Neural cell (in vitro differentiated cells): Measurements from ENCODE around the gene HAO2. TPM values are rescaled to one million over a fixed set of nuclear protein-coding genes. Genes with fewer than 3 reads are reported as not detected.

Source experiments
- H2AFZ ChIP-seq: fragments of 200-600, 300-800 bp; sonication (generic), shearing (Covaris generic); 2 replicates; pipeline ENCODE4 v1.6.0; 2014; ENCODE audit warnings: low read depth, mild to moderate bottlenecking, antibody characterized with exemption, low read length, moderate library complexity
- H3F3A ChIP-seq: fragments of 200-600 bp; shearing (Covaris generic); 2 replicates; pipeline ENCODE4 v1.6.1; 2016; ENCODE audit warnings: mild to moderate bottlenecking, moderate library complexity, mixed read lengths, antibody characterized with exemption, low read length; ENCODE audit not compliant: insufficient read depth, poor library complexity, severe bottlenecking
- H3K27ac ChIP-seq: fragments of 200-600, 300-800 bp; sonication (generic), shearing (Covaris generic); 2 replicates; pipeline ENCODE4 v1.5.1; 2014; ENCODE audit warnings: mild to moderate bottlenecking, low read length, moderate library complexity
- H3K27me3 ChIP-seq: fragments of 300-800, 200-600 bp; sonication (generic), shearing (Covaris generic); 2 replicates; pipeline ENCODE4 v1.6.0; 2014; ENCODE audit warnings: mild to moderate bottlenecking, low read depth, low read length, moderate library complexity; ENCODE audit not compliant: insufficient read depth
- H3K36me3 ChIP-seq: fragments of 300-800, 200-600 bp; sonication (generic), shearing (Covaris generic); 2 replicates; pipeline ENCODE4 v1.5.1; 2014; ENCODE audit warnings: mild to moderate bottlenecking, antibody characterized with exemption, low read length, moderate library complexity; ENCODE audit not compliant: insufficient read depth
- H3K4me2 ChIP-seq: fragments of 300-800, 200-600 bp; sonication (generic), shearing (Covaris generic); 2 replicates; pipeline ENCODE4 v1.6.0; 2014; ENCODE audit warnings: mild to moderate bottlenecking, low read length
- H3K4me3 ChIP-seq: fragments of 300-800, 200-600 bp; sonication (generic), shearing (Covaris generic); 2 replicates; pipeline ENCODE4 v1.5.1; 2014; ENCODE audit warnings: mild to moderate bottlenecking, low read length, moderate library complexity
- H3K79me2 ChIP-seq: fragments of 200-600 bp; shearing (Covaris generic); replicated peaks from 2 replicates; pipeline ENCODE4 v1.6.0; 2014; ENCODE audit warnings: mild to moderate bottlenecking, low read length, moderate library complexity; ENCODE audit not compliant: insufficient read depth
- H3K9ac ChIP-seq: fragments of 300-800, 200-600 bp; sonication (generic), shearing (Covaris generic); 2 replicates; pipeline ENCODE4 v1.6.1; 2016; ENCODE audit warnings: mild to moderate bottlenecking, low read length, mixed read lengths
- H3K9me2 ChIP-seq: fragments of 200-600 bp; shearing (Covaris generic); 2 replicates; pipeline ENCODE4 v1.6.1; 2016; ENCODE audit warnings: mild to moderate bottlenecking, low read length, mixed read lengths; ENCODE audit not compliant: insufficient read depth
- H3K9me3 ChIP-seq: fragments of 200-600, 300-800 bp; sonication (generic), shearing (Covaris generic); 2 replicates; pipeline ENCODE4 v1.6.1; 2016; ENCODE audit warnings: mild to moderate bottlenecking, mixed run types, low read length, moderate library complexity, mixed read lengths
- H4K20me1 ChIP-seq: fragments of 200-600 bp; shearing (Covaris generic); 2 replicates; pipeline ENCODE4 v1.6.1; 2016; ENCODE audit warnings: mild to moderate bottlenecking, mixed run types; ENCODE audit not compliant: insufficient read depth
- CTCF ChIP-seq: fragments of 450-650 bp; IDR thresholded peaks from 2 replicates; pipeline ENCODE4 v1.5.1; 2014; ENCODE audit warnings: antibody characterized with exemption, mild to moderate bottlenecking, moderate library complexity; ENCODE audit not compliant: poor library complexity, severe bottlenecking
- EP300 ChIP-seq: fragments of 450-650 bp; conservative IDR thresholded peaks from 2 replicates; pipeline ENCODE4 v1.6.1; 2014; ENCODE audit warnings: antibody characterized with exemption, mild to moderate bottlenecking, moderate library complexity; ENCODE audit not compliant: poor library complexity, severe bottlenecking
- EZH2 ChIP-seq: fragments of 200-600, 300-800 bp; shearing (Covaris generic), sonication (generic); IDR thresholded peaks from 2 replicates; pipeline ENCODE4 v1.6.1; 2014; ENCODE audit warnings: antibody characterized with exemption, low read length, borderline replicate concordance, mild to moderate bottlenecking; ENCODE audit not compliant: insufficient read depth, poor library complexity, severe bottlenecking
- MXI1 ChIP-seq: fragments of 450-650 bp; conservative IDR thresholded peaks from 2 replicates; pipeline ENCODE4 v1.6.1; 2014; ENCODE audit warnings: antibody characterized with exemption, mild to moderate bottlenecking; ENCODE audit not compliant: poor library complexity, severe bottlenecking
- POLR2AphosphoS5 ChIP-seq: IDR thresholded peaks from 2 replicates; pipeline ENCODE4 v1.6.1; 2012
- RAD21 ChIP-seq: fragments of 450-650 bp; conservative IDR thresholded peaks from 2 replicates; pipeline ENCODE4 v1.6.1; 2014; ENCODE audit warnings: antibody characterized with exemption, mild to moderate bottlenecking, moderate library complexity
- REST ChIP-seq: IDR thresholded peaks from 2 replicates; pipeline ENCODE4 v1.6.1; 2012; ENCODE audit warnings: borderline replicate concordance
- SMC3 ChIP-seq: fragments of 450-650 bp; conservative IDR thresholded peaks from 2 replicates; pipeline ENCODE4 v1.6.1; 2014; ENCODE audit warnings: antibody characterized with exemption, mild to moderate bottlenecking, moderate library complexity; ENCODE audit not compliant: poor library complexity
- TAF1 ChIP-seq: IDR thresholded peaks from 2 replicates; pipeline ENCODE4 v1.6.1; 2012; ENCODE audit warnings: low read depth
- polyA plus RNA-seq: library from polyadenylated mRNA; depleted of rRNA; stranded (reverse); fragments of >200 nt; gene quantifications from 2 replicates; pipeline ENCODE4 v1.2.3, GENCODE V29; 2014

The HAO2 gene
- polyA plus RNA-seq, 1 donor from 2014 or later, result not detected

- no peak overlapping the region for H3K9ac ChIP-seq
- no peaks in the 10 kb centered on the region for H3K27me3 ChIP-seq
- H3K9me2 ChIP-seq, result no peaks in the 10 kb centered on the region
- H3F3A ChIP-seq, result no peaks in the 10 kb centered on the region
- H3K9me3 ChIP-seq, result no peaks in the 10 kb centered on the region
- TF ChIP-seq CTCF (no peak), POLR2AphosphoS5 (no peak), SMC3 (no peak), EZH2 (no peak)
- H3K36me3 ChIP-seq, result no peaks in the 10 kb centered on the region
- no peak overlapping the region for H3K27ac ChIP-seq
- H2AFZ ChIP-seq, result no peak overlapping the region
- no peaks in the 10 kb centered on the region for H4K20me1 ChIP-seq
- no peaks in the 10 kb centered on the region for H3K79me2 ChIP-seq
- no peak overlapping the region for H3K4me2 ChIP-seq
- H3K4me3 ChIP-seq, result no peak overlapping the region
Measured at GRCh38 chr1:119336848-119337247, 31.7 kb upstream of the HAO2 start.

DNA sequence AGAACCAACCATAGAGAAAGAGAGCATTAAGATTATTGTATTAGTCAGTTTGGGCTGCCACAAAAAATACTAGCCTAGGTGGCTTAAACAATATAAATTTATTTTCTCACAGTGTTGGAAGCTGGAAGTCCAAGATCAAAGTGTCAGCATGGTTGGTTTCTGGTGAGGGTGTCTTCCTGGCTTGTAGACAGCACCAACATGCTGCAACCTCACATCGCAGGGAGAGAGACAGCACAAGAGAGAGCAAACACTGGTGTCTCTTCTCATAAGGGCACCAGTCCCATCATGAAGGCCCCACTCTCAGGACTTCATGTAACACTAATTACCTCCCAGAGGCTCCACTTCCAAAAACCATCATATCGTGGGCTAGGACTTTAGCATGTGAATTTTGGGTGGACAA is 30.6 kb upstream of the HAO2 start:
- H3K9me3 ChIP-seq, result no peaks in the 10 kb centered on the region
- no peak overlapping the region for H3K9ac ChIP-seq
- no peaks in the 10 kb centered on the region for H3K36me3 ChIP-seq
- no peak overlapping the region for H3K4me3 ChIP-seq
- no peaks in the 10 kb centered on the region for H3K9me2 ChIP-seq
- no peak overlapping the region for H2AFZ ChIP-seq
- no peaks in the 10 kb centered on the region for H3K79me2 ChIP-seq
- no peaks in the 10 kb centered on the region for H3K27me3 ChIP-seq
- no peaks in the 10 kb centered on the region for H4K20me1 ChIP-seq
- H3K27ac ChIP-seq, result no peak overlapping the region
- TF ChIP-seq MXI1, result no peak
- TF ChIP-seq EZH2, result no peak
- TF ChIP-seq CTCF, result no peak
- no peak for TF ChIP-seq POLR2AphosphoS5
- TF ChIP-seq RAD21, result no peak
- TF ChIP-seq EP300, result no peak
- TF ChIP-seq SMC3, result no peak
- no peak for TF ChIP-seq TAF1
- TF ChIP-seq REST, result no peak
- no peaks in the 10 kb centered on the region for H3F3A ChIP-seq
- H3K4me2 ChIP-seq, result no peak overlapping the region
